Gastrocnemius medialis (tissue), 4 donors: ENCODE results near the gene PRSS38. TPM values are rescaled to one million over a fixed set of nuclear protein-coding genes. Genes with fewer than 3 reads are reported as not detected.
A peak's percentile ranks its signal among the peaks of the same experiment; 100 is the strongest.

Source experiments
- ATAC-seq, 2 donors: fragments of 150-250 bp; one replicate each; pipeline ENCODE4 v1.9.1; 2016
- DNase-seq, 2 donors: peaks; one replicate each; pipeline ENCODE4 v3.0.0-alpha.2; 2019
- H3K27ac ChIP-seq, 4 donors: fragments of 200-600 bp; sonication (generic); 1 replicate in 1 of 4; 2 replicates in 3 of 4; pipeline ENCODE4 v1.5.1; 2016 to 2018; ENCODE audit warnings: mild to moderate bottlenecking in 2 of 4, moderate library complexity in 1 of 4
- H3K27me3 ChIP-seq, 3 donors: fragments of 200-600 bp; sonication (generic) in 2 of 3; 1 replicate in 1 of 3; 2 replicates in 2 of 3; pipeline versions ENCODE4 v1.5.1 to v1.6.0; 2016 to 2019; ENCODE audit warnings: mild to moderate bottlenecking in 1 of 3, moderate library complexity in 1 of 3
- H3K36me3 ChIP-seq, 2 donors: fragments of 200-600 bp; sonication (generic) in 1 of 2; one replicate each; pipeline ENCODE4 v1.5.1; 2017 to 2018
- H3K4me1 ChIP-seq, 2 donors: fragments of 200-600 bp; sonication (generic) in 1 of 2; one replicate each; pipeline ENCODE4 v1.5.1; 2016 to 2017; ENCODE audit warnings: mild to moderate bottlenecking in 2 of 2
- H3K4me3 ChIP-seq, 4 donors: fragments of 200-600 bp; sonication (generic) in 3 of 4; 1 replicate in 1 of 4; 2 replicates in 3 of 4; pipeline ENCODE4 v1.5.1; 2016 to 2019; ENCODE audit warnings: mild to moderate bottlenecking in 2 of 4
- H3K9me3 ChIP-seq, 3 donors: fragments of 200-600 bp; sonication (generic) in 2 of 3; 1 replicate in 1 of 3; 2 replicates in 2 of 3; pipeline ENCODE4 v1.5.1; 2016 to 2019
- POLR2A ChIP-seq, 2 donors: fragments of 450-650 bp; IDR thresholded peaks; one replicate each; pipeline ENCODE4 v1.6.1; 2017; ENCODE audit warnings: antibody characterized with exemption in 2 of 2, mild to moderate bottlenecking in 2 of 2, moderate library complexity in 2 of 2
- in situ Hi-C, 4 donors: fragments of 200-750 bp; cut with MboI; loops; one replicate each; pipeline versions ENCODE4 v1.15.0 to v1.8.0; 2017; ENCODE audit warnings: low sequenced_read_pairs in 4 of 4
- intact Hi-C: fragments of 100-400 bp; cut with DNase I; formaldehyde crosslinking; loops from one replicate; pipeline ENCODE4 v1.15.1; 2023; ENCODE audit warnings: low total_unique reads
- total RNA-seq, 4 donors: library from RNA; depleted of rRNA; stranded (reverse); fragments of >200 nt; gene quantifications; one replicate each; pipeline versions ENCODE4 v1.1.0 to v1.2.3, GENCODE V29; 2016
- TF ChIP-seq, protein P1 (sequence below), 5 experiments: fragments of 450-650 bp in 3 of 5; fragments of 200-600 bp in 2 of 5; sonication (generic) in 2 of 5; IDR thresholded peaks in 4 of 5; conservative IDR thresholded peaks in 1 of 5; 1 replicate in 4 of 5; 2 replicates in 1 of 5; pipeline ENCODE4 v1.5.1; 2016 to 2019; ENCODE audit warnings: antibody characterized with exemption in 5 of 5, mild to moderate bottlenecking in 3 of 5, moderate library complexity in 3 of 5

PRSS38 gene
- total RNA-seq, 4 donors from 2014 or later: not detected

DNA sequence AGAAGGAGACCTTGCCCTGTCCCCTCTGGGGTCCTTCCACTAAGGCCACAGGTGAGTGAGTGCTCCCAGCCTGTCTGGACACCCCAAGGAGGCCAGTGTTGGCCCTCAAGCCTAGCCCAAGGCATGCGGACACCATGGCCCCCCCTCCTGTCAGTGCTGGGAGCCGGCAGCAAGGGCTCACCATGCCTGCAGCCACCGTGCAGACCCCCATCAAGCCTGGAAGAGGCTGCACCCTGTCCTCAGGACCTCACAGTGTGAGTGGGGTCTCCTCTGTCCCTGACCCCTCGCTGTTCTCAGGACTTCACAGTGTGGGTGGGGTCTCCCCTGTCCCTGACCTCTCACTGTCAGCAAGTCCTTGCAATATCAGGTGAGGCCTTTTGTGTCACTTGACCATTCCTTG is 33.2 kb upstream of the PRSS38 start:
- intact Hi-C loops (no loop called here), in situ Hi-C loops (no loop called here)
- Histone ChIP-seq H3K27me3 (no peaks in the 10 kb centered on the region), H3K4me3 (no peak overlapping the region), H3K36me3 (no peaks in the 10 kb centered on the region), H3K9me3 (no peaks in the 10 kb centered on the region), H3K4me1 (peaks cover 13% of the 10 kb centered on the region in 2 donors), H3K27ac (no peak overlapping the region)
- DNase-seq (no peak), ATAC-seq (no peak)
- TF ChIP-seq, protein P1, sequence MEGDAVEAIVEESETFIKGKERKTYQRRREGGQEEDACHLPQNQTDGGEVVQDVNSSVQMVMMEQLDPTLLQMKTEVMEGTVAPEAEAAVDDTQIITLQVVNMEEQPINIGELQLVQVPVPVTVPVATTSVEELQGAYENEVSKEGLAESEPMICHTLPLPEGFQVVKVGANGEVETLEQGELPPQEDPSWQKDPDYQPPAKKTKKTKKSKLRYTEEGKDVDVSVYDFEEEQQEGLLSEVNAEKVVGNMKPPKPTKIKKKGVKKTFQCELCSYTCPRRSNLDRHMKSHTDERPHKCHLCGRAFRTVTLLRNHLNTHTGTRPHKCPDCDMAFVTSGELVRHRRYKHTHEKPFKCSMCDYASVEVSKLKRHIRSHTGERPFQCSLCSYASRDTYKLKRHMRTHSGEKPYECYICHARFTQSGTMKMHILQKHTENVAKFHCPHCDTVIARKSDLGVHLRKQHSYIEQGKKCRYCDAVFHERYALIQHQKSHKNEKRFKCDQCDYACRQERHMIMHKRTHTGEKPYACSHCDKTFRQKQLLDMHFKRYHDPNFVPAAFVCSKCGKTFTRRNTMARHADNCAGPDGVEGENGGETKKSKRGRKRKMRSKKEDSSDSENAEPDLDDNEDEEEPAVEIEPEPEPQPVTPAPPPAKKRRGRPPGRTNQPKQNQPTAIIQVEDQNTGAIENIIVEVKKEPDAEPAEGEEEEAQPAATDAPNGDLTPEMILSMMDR (IDR thresholded peaks at IDR 0.05 in 4 of 5, conservative IDR thresholded peaks at IDR 0.05 in 1 of 5): no peak
- no peak for TF ChIP-seq POLR2A (IDR thresholded peaks at IDR 0.05)

GRCh38 chr1:227785094-227785804 is 30.2 kb upstream of the PRSS38 start:
- H3K27ac ChIP-seq: no peak overlapping the region

GRCh38 chr1:227785805-227786671 is 29.4 kb upstream of the PRSS38 start:
- intact Hi-C loops (no loop called here), in situ Hi-C loops (no loop called here)
- Histone ChIP-seq H3K4me1 (peaks cover 13 to 20% of the 10 kb centered on the region in 2 donors), H3K27me3 (no peaks in the 10 kb centered on the region), H3K9me3 (no peaks in the 10 kb centered on the region), H3K27ac (no peak overlapping the region), H3K36me3 (no peaks in the 10 kb centered on the region), H3K4me3 (peak overlapping the region in 2 of 4 donors; percentile 68 to 72)
- TF ChIP-seq POLR2A (IDR thresholded peaks at IDR 0.05): no peak
- TF ChIP-seq, protein P1 (IDR thresholded peaks at IDR 0.05 in 4 of 5, conservative IDR thresholded peaks at IDR 0.05 in 1 of 5): no peak
- DNase-seq (no peak), ATAC-seq (no peak)

More at GRCh38 chr1:227785094-227785804, 30.2 kb upstream of the PRSS38 start:
- H3K36me3 ChIP-seq: no peaks in the 10 kb centered on the region
- TF ChIP-seq POLR2A (IDR thresholded peaks at IDR 0.05): no peak
- TF ChIP-seq, protein P1 (IDR thresholded peaks at IDR 0.05 in 4 of 5, conservative IDR thresholded peaks at IDR 0.05 in 1 of 5): no peak
- ATAC-seq (no peak), DNase-seq (no peak)
- in situ Hi-C loops: no loop called here
- no peaks in the 10 kb centered on the region for H3K27me3 ChIP-seq
- intact Hi-C loops: no loop called here
- H3K9me3 ChIP-seq: no peaks in the 10 kb centered on the region
- no peak overlapping the region for H3K4me3 ChIP-seq
- H3K4me1 ChIP-seq: peaks cover 13 to 20% of the 10 kb centered on the region in 2 donors

DNA sequence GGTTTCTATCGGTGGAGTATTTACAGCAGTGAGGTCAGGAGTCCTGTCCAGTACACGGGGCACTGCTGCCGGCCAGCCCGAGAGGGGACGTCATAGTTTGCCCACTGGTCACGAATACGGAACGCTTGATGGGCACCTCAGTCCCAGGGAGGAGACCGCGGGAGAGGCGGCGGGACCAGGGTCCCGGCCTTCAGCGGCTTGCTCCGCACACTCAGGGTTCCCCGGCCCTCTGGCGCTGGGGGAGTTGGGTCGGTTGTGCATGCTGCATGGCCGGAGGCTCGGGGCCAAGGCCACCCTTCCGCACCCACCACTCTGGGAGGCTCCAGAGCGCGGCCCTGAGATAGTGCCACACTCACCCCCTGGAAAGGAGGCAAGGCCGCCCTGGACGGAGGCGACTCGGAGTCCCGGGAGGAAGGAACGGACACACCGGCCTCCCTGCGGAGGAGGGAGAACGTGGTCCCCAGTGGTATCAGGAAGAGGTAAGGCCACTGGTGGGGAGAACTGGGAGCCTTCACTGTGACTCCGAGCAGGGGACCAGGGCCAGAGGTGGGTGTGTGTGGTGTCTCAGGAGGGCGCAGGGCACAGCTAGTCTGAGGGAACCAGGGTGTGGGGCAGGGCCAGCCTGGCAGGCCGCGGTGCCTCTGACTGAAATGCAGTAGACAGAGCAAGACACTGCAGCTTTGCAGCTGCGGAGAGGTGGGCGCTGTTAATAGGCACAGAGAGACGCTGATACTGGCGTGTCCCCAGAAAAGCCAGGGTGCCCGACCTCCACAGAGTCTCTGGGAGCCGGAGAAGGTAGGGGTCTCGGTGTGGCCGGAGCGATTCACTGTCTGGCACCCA is 28.6 kb upstream of the PRSS38 start:
- Histone ChIP-seq H3K27me3 (no peaks in the 10 kb centered on the region), H3K4me1 (peaks cover 13 to 20% of the 10 kb centered on the region in 2 donors), H3K9me3 (no peaks in the 10 kb centered on the region), H3K36me3 (no peaks in the 10 kb centered on the region), H3K4me3 (peak overlapping the region; percentile 68 to 97 (median 70)), H3K27ac (peak overlapping the region; percentile 77 to 87 (median 82))
- in situ Hi-C loops (no loop called here), intact Hi-C loops (loop anchor here (1.0 kb wide), 1 partner anchor 25 kb away; no protein-coding TSS in a partner anchor)
- DNase-seq (no peak), ATAC-seq (peak in 1 of 2 donors; percentile 25)
- TF ChIP-seq POLR2A (IDR thresholded peaks at IDR 0.05): no peak
- TF ChIP-seq, protein P1 (IDR thresholded peaks at IDR 0.05 in 4 of 5, conservative IDR thresholded peaks at IDR 0.05 in 1 of 5): no peak
